Limb (tissue), 2 donors: ENCODE results near the gene NBPF19.
"Not testable (repeated sequence)": the region's sequence is repeated elsewhere in the genome, so short reads cannot be mapped to it uniquely, and the experiment has no call there.

Experiments
- DNase-seq, 2 donors: peaks; one replicate each; pipeline ENCODE4 v3.0.0-alpha.2; 2016; ENCODE audit errors: extremely low spot score in 2 of 2

NBPF19 gene, protein sequence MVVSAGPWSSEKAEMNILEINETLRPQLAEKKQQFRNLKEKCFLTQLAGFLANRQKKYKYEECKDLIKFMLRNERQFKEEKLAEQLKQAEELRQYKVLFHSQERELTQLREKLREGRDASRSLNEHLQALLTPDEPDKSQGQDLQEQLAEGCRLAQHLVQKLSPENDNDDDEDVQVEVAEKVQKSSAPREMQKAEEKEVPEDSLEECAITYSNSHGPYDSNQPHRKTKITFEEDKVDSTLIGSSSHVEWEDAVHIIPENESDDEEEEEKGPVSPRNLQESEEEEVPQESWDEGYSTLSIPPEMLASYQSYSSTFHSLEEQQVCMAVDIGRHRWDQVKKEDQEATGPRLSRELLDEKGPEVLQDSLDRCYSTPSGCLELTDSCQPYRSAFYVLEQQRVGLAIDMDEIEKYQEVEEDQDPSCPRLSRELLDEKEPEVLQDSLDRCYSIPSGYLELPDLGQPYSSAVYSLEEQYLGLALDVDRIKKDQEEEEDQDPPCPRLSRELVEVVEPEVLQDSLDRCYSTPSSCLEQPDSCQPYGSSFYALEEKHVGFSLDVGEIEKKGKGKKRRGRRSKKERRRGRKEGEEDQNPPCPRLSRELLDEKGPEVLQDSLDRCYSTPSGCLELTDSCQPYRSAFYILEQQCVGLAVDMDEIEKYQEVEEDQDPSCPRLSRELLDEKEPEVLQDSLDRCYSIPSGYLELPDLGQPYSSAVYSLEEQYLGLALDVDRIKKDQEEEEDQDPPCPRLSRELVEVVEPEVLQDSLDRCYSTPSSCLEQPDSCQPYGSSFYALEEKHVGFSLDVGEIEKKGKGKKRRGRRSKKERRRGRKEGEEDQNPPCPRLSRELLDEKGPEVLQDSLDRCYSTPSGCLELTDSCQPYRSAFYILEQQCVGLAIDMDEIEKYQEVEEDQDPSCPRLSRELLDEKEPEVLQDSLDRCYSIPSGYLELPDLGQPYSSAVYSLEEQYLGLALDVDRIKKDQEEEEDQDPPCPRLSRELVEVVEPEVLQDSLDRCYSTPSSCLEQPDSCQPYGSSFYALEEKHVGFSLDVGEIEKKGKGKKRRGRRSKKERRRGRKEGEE (N-terminal part only)

DNA sequence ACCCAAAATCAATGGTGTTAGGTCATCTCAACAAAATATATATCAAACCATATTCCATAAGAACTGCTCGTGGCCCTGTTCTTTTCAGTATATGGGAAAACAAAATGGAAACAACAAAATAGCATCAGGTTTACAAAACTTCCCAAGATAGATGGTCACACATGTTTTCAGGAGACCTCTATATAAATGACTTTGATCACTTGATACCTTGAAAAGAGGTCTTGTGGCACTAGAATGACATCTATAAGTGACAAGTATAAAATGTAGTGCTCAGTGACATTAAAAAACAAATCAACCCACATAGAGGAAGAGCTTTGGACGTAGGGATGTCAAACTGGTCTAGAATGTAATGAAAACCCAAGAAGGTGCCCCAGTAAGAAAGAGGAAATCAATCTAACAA is at the start of gene NBPF19:
Gene NBPF19 (plus strand): TSS at position 301 of the 400 bp plus-strand sequence. CDS start 888 bp downstream, outside the sequence.
- DNase-seq = not testable (repeated sequence)

DNA sequence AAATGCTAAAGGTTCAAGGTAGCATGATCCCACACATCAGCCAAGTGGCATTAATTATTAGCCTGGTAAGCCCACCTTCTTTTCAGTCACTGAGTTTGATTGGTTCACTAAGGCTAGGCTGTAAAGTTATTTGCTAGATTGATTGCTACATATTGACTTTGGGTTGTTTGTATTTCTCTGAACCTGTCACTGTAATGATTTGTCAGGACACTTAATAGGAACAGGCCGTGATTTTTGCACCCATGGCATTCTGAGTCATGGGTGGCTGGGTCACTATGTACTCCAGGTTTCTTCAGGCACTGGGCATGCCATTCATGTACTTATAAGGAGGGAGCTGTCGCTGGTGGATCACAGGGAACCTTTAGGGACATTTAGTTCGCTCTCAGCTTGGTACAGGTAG is 46.5 kb upstream of the NBPF19 start:
- not testable (repeated sequence) for DNase-seq

DNA sequence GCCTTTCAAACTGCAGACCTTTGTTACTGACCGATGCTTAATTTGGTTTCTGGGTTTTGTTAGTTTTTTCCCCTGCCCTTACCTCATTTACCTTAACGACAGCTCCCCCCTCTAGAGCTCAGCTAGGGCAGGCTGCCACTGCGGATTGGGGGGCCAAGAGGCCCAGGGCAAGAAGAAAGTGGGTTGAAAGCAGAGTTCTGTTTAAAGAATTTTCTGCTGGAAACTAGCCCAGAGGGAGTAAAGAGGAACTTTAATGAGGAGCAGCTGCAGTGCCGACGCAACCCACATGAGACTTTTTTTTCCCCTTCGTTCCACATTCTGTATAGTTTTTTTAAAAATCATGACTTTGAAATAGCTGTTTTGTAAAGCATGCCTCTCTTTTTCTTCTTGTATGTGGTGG is 29.4 kb upstream of the NBPF19 start:
- DNase-seq = peak; percentile 60

DNA sequence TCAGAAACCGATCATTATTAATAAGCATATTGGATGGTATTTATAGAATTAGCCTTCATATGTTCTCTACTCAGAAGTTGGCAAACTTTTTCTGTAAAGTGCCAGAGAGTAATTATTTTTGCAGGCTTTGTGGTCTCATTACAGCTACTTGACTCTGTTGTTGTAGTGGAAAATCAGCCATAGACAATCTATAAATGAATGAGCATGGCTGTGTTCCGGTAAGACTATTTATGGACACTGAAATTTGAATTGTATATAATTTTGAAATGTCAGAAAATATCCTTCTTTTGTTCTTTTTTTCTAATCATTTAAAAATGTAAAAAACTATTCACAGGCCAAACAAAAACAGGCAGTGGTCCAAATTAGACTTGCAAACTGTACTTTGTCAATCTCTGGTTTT is 22.6 kb upstream of the NBPF19 start:
- not testable (repeated sequence) for DNase-seq

DNA sequence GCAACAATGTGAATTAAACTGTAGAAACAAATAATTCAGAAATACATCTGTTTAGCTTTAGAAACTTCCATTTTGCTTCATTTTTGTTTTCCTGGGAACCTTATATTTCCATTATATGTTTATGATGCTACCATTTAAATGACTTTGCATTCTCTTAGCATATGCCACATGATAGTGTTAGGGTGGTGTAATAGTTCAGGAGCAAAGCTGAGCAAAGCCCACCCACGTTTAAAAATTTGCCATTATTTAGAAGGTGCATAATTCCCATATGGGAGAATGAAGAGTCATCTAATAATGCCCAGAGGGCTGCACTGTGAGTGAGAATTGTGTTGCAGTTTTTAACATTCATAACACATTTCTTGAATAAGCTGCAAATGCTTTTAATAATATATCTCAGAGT is 22.2 kb upstream of the NBPF19 start:
- not testable (repeated sequence) for DNase-seq

DNA sequence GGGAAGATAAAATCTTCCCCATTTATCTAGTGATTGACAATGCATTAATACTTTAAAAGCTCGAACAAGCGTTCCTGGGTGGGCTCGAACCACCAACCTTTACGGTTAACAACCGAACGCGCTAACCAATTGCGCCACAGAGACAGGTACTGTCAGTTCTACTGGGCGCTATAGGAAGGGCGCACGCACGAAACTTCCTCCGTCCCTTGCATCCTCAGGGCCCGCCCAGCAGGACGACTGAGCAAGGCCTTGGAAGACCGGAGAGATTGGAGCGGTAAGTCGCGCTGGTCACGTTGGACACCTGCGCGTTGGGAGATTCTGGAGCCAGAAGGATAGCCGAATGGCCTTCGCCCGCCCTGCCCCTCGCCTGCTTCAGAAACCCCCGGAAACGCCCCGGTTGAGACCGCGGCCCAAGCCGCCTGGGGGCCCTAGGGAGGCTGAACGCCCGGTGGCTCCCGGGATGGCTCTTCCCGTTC is 83.5 kb downstream of the NBPF19 start:
- DNase-seq = peak; percentile 0 to 46

DNA sequence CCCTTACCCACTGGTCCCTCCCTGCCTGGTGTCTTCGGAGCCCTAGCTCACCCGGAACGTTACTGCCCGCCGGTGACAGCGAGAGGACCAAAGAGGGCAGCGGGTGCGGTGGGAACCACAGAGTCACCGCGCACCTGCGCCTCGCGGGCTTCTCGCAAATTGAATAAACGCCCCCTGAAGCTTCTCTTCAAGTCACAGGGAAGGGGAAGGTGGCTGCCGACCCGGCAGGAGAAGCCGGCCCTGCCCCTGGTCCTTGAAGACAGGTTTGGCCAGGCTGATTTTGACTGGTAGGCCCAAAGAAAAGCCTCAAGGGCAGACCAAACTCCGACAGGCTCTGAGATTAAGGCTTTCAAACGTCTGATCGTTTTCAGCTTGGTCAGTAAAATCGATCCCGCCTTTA is 87.0 kb downstream of the NBPF19 start:
- not testable (repeated sequence) for DNase-seq

DNA sequence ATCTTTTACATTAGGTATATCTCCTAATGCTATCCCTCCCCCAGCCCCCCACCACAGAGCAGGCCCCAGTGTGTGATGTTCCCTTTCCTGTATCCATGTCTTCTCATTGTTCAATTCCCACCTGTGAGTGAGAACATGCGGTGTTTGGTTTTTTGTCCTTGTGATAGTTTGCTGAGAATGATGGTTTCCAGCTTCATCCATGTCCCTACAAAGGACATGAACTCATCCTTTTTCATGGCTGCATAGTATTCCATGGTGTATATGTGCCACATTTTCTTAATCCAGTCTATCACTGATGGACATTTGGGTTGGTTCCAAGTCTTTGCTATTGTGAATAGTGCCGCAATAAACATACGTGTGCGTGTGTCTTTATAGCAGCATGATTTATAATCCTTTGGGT is 90.6 kb downstream of the NBPF19 start:
- DNase-seq = not testable (repeated sequence)

DNA sequence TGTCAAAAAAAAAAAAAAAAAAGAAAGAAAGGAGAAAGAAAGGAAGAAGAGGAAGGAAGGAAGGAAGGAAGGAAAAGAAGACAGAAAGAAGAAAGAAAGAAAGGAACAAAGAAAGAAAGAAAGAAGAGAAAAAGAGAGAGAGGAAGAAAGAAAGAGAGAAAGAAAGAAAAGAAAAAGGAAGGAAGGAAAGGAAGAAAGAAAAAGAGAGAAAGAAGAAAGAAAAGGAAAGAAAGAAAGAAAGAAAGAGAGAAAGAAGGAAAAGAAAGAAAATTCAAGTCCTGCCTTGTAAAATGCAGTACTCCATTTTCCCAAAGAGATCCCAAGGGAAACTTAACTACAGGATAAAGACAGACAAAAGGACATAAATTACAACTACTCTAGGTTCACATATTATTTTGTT is 97.9 kb downstream of the NBPF19 start:
- not testable (repeated sequence) for DNase-seq

DNA sequence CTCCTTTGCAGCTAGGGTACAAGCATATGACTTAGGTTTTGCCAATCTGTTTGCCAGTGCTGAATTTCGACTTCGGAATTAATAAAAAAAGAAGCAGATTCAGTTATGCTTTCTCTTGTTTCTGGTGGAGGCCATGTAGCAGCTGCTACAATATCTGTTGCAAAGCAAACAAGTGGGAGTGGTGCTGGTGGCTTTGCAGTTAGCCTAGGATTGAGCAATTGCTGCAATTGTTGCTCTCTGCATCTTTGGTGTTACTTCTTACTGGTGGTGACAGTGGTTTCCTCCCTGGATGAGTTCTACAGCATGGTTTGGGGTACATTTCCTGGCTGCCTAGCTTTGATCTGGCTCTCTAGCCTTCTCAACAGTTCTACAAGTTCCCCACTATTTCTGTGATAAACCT is 110.7 kb downstream of the NBPF19 start:
- DNase-seq = not testable (repeated sequence)
